ENCODE measurements around the gene ELAVL2. TPM values are rescaled to one million over a fixed set of nuclear protein-coding genes. Genes with fewer than 3 reads are reported as not detected.

Gene ELAVL2
- polyA plus RNA-seq, 1 donor = 1.2 TPM

- H3K27me3 ChIP-seq (ENCODE audit: control insufficient read depth, insufficient read depth, low read length) = no peaks in the 10 kb centered on the region
- H3K4me3 ChIP-seq (ENCODE audit: low read length) = no peak overlapping the region
- no peak overlapping the region for H3K27ac ChIP-seq (ENCODE audit: low read length)
- no peaks in the 10 kb centered on the region for H3K4me1 ChIP-seq (ENCODE audit: control insufficient read depth, insufficient read depth, low read length)
- no peaks in the 10 kb centered on the region for H3K36me3 ChIP-seq (ENCODE audit: control insufficient read depth, insufficient read depth, low read length)
- WGBS (ENCODE audit: insufficient coverage, low lambda C conversion rate) = 80% methylated on average over 1 of the region's 5 CpGs
- DNase-seq = no peak
- no peaks in the 10 kb centered on the region for H3K9me3 ChIP-seq (ENCODE audit: control insufficient read depth, low read depth, low read length)
These were observed 130.5 kb downstream of the ELAVL2 start for GRCh38 chr9:23695572-23695971.

- Histone ChIP-seq H3K4me3 (ENCODE audit: low read length) (no peak overlapping the region), H3K36me3 (ENCODE audit: control insufficient read depth, insufficient read depth, low read length) (no peaks in the 10 kb centered on the region), H3K9me3 (ENCODE audit: control insufficient read depth, low read depth, low read length) (no peaks in the 10 kb centered on the region), H3K27me3 (ENCODE audit: control insufficient read depth, insufficient read depth, low read length) (no peaks in the 10 kb centered on the region), H3K4me1 (ENCODE audit: control insufficient read depth, insufficient read depth, low read length) (no peaks in the 10 kb centered on the region), H3K27ac (ENCODE audit: low read length) (no peak overlapping the region)
- no CpG with 5 or more reads among the region's 5 CpGs for WGBS (ENCODE audit: insufficient coverage, low lambda C conversion rate)
- DNase-seq = no peak
These were observed 132.7 kb downstream of the ELAVL2 start for GRCh38 chr9:23693374-23693773.

GRCh38 chr9:23686896-23687295 is 139.1 kb downstream of the ELAVL2 start:
- Histone ChIP-seq H3K4me3 (ENCODE audit: low read length) (no peak overlapping the region), H3K9me3 (ENCODE audit: control insufficient read depth, low read depth, low read length) (no peaks in the 10 kb centered on the region), H3K4me1 (ENCODE audit: control insufficient read depth, insufficient read depth, low read length) (no peaks in the 10 kb centered on the region), H3K27ac (ENCODE audit: low read length) (no peak overlapping the region), H3K36me3 (ENCODE audit: control insufficient read depth, insufficient read depth, low read length) (no peaks in the 10 kb centered on the region), H3K27me3 (ENCODE audit: control insufficient read depth, insufficient read depth, low read length) (no peaks in the 10 kb centered on the region)
- no peak for DNase-seq
- no CpG with 5 or more reads among the region's 1 CpG for WGBS (ENCODE audit: insufficient coverage, low lambda C conversion rate)

- Histone ChIP-seq H3K27ac (ENCODE audit: low read length) (no peak overlapping the region), H3K36me3 (ENCODE audit: control insufficient read depth, insufficient read depth, low read length) (no peaks in the 10 kb centered on the region), H3K4me1 (ENCODE audit: control insufficient read depth, insufficient read depth, low read length) (no peaks in the 10 kb centered on the region), H3K27me3 (ENCODE audit: control insufficient read depth, insufficient read depth, low read length) (no peaks in the 10 kb centered on the region), H3K9me3 (ENCODE audit: control insufficient read depth, low read depth, low read length) (no peaks in the 10 kb centered on the region), H3K4me3 (ENCODE audit: low read length) (no peak overlapping the region)
- WGBS (ENCODE audit: insufficient coverage, low lambda C conversion rate) = no CpG with 5 or more reads among the region's 4 CpGs
- no peak for DNase-seq
These were observed 139.8 kb downstream of the ELAVL2 start for GRCh38 chr9:23686257-23686656.

- Histone ChIP-seq H3K4me1 (ENCODE audit: control insufficient read depth, insufficient read depth, low read length) (no peaks in the 10 kb centered on the region), H3K36me3 (ENCODE audit: control insufficient read depth, insufficient read depth, low read length) (no peaks in the 10 kb centered on the region), H3K27ac (ENCODE audit: low read length) (no peak overlapping the region), H3K4me3 (ENCODE audit: low read length) (no peak overlapping the region), H3K27me3 (ENCODE audit: control insufficient read depth, insufficient read depth, low read length) (no peaks in the 10 kb centered on the region), H3K9me3 (ENCODE audit: control insufficient read depth, low read depth, low read length) (no peaks in the 10 kb centered on the region)
- no CpG with 5 or more reads among the region's 7 CpGs for WGBS (ENCODE audit: insufficient coverage, low lambda C conversion rate)
- DNase-seq = no peak
These were observed 142.4 kb downstream of the ELAVL2 start for GRCh38 chr9:23683611-23684061.

- Histone ChIP-seq H3K9me3 (ENCODE audit: control insufficient read depth, low read depth, low read length) (no peaks in the 10 kb centered on the region), H3K4me3 (ENCODE audit: low read length) (no peak overlapping the region), H3K27ac (ENCODE audit: low read length) (no peak overlapping the region), H3K4me1 (ENCODE audit: control insufficient read depth, insufficient read depth, low read length) (no peaks in the 10 kb centered on the region), H3K36me3 (ENCODE audit: control insufficient read depth, insufficient read depth, low read length) (no peaks in the 10 kb centered on the region), H3K27me3 (ENCODE audit: control insufficient read depth, insufficient read depth, low read length) (no peaks in the 10 kb centered on the region)
- WGBS (ENCODE audit: insufficient coverage, low lambda C conversion rate) = 71% methylated on average over 1 of the region's 3 CpGs
- no peak for DNase-seq
These were observed 143.1 kb downstream of the ELAVL2 start for GRCh38 chr9:23682891-23683431.

- DNase-seq = no peak
- Histone ChIP-seq H3K36me3 (ENCODE audit: control insufficient read depth, insufficient read depth, low read length) (no peaks in the 10 kb centered on the region), H3K27ac (ENCODE audit: low read length) (no peak overlapping the region), H3K4me3 (ENCODE audit: low read length) (no peak overlapping the region), H3K9me3 (ENCODE audit: control insufficient read depth, low read depth, low read length) (no peaks in the 10 kb centered on the region), H3K4me1 (ENCODE audit: control insufficient read depth, insufficient read depth, low read length) (no peaks in the 10 kb centered on the region), H3K27me3 (ENCODE audit: control insufficient read depth, insufficient read depth, low read length) (no peaks in the 10 kb centered on the region)
- no CpG with 5 or more reads among the region's 9 CpGs for WGBS (ENCODE audit: insufficient coverage, low lambda C conversion rate)
These were observed 143.7 kb downstream of the ELAVL2 start for GRCh38 chr9:23682352-23682751.

GRCh38 chr9:23677446-23677845 is 148.6 kb downstream of the ELAVL2 start:
- DNase-seq = no peak
- no peak overlapping the region for H3K4me3 ChIP-seq (ENCODE audit: low read length)
- H3K36me3 ChIP-seq (ENCODE audit: control insufficient read depth, insufficient read depth, low read length) = no peaks in the 10 kb centered on the region
- H3K4me1 ChIP-seq (ENCODE audit: control insufficient read depth, insufficient read depth, low read length) = no peaks in the 10 kb centered on the region
- WGBS (ENCODE audit: insufficient coverage, low lambda C conversion rate) = no CpG with 5 or more reads among the region's 3 CpGs
- H3K27ac ChIP-seq (ENCODE audit: low read length) = no peak overlapping the region
- no peaks in the 10 kb centered on the region for H3K27me3 ChIP-seq (ENCODE audit: control insufficient read depth, insufficient read depth, low read length)
- H3K9me3 ChIP-seq (ENCODE audit: control insufficient read depth, low read depth, low read length) = no peaks in the 10 kb centered on the region

GRCh38 chr9:23674016-23674585 is 151.9 kb downstream of the ELAVL2 start:
- H3K27me3 ChIP-seq (ENCODE audit: control insufficient read depth, insufficient read depth, low read length) = no peaks in the 10 kb centered on the region
- WGBS (ENCODE audit: insufficient coverage, low lambda C conversion rate) = 100% methylated on average over 1 of the region's 6 CpGs
- no peak overlapping the region for H3K27ac ChIP-seq (ENCODE audit: low read length)
- H3K9me3 ChIP-seq (ENCODE audit: control insufficient read depth, low read depth, low read length) = no peaks in the 10 kb centered on the region
- H3K36me3 ChIP-seq (ENCODE audit: control insufficient read depth, insufficient read depth, low read length) = no peaks in the 10 kb centered on the region
- no peaks in the 10 kb centered on the region for H3K4me1 ChIP-seq (ENCODE audit: control insufficient read depth, insufficient read depth, low read length)
- DNase-seq = no peak
- no peak overlapping the region for H3K4me3 ChIP-seq (ENCODE audit: low read length)

GRCh38 chr9:23672151-23672550 is 153.9 kb downstream of the ELAVL2 start:
- no peak overlapping the region for H3K27ac ChIP-seq (ENCODE audit: low read length)
- DNase-seq = no peak
- WGBS (ENCODE audit: insufficient coverage, low lambda C conversion rate) = 100% methylated on average over 1 of the region's 6 CpGs
- H3K4me3 ChIP-seq (ENCODE audit: low read length) = no peak overlapping the region
- H3K36me3 ChIP-seq (ENCODE audit: control insufficient read depth, insufficient read depth, low read length) = no peaks in the 10 kb centered on the region
- H3K27me3 ChIP-seq (ENCODE audit: control insufficient read depth, insufficient read depth, low read length) = no peaks in the 10 kb centered on the region
- no peaks in the 10 kb centered on the region for H3K4me1 ChIP-seq (ENCODE audit: control insufficient read depth, insufficient read depth, low read length)
- no peaks in the 10 kb centered on the region for H3K9me3 ChIP-seq (ENCODE audit: control insufficient read depth, low read depth, low read length)

GRCh38 chr9:23669776-23670175 is 156.3 kb downstream of the ELAVL2 start:
- no peaks in the 10 kb centered on the region for H3K27me3 ChIP-seq (ENCODE audit: control insufficient read depth, insufficient read depth, low read length)
- H3K4me1 ChIP-seq (ENCODE audit: control insufficient read depth, insufficient read depth, low read length) = no peaks in the 10 kb centered on the region
- no peak overlapping the region for H3K27ac ChIP-seq (ENCODE audit: low read length)
- DNase-seq = no peak
- H3K4me3 ChIP-seq (ENCODE audit: low read length) = no peak overlapping the region
- 100% methylated on average over 1 of the region's 1 CpG for WGBS (ENCODE audit: insufficient coverage, low lambda C conversion rate)
- H3K36me3 ChIP-seq (ENCODE audit: control insufficient read depth, insufficient read depth, low read length) = no peaks in the 10 kb centered on the region
- H3K9me3 ChIP-seq (ENCODE audit: control insufficient read depth, low read depth, low read length) = no peaks in the 10 kb centered on the region

All from large intestine (tissue), 3 donors.